Endothelial cell of umbilical vein (primary cell): ENCODE results near the gene STC2. TPM values are rescaled to one million over a fixed set of nuclear protein-coding genes. Genes with fewer than 3 reads are reported as not detected.
"Not testable (repeated sequence)": the region's sequence is repeated elsewhere in the genome, so short reads cannot be mapped to it uniquely, and the experiment has no call there.

Source experiments
- BruUV-seq: library from RNA; stranded (reverse); fragments of 400-500 nt; replicated peaks from 2 replicates; lab custom pipeline; 2021; lab: Mats Ljungman, UMichigan
- CTCF ChIA-PET: fragments of 300-600, 350-600 bp; sonication (Branson Sonifier 250); formaldehyde crosslinking; loops from one replicate; lab custom pipeline; 2021; ENCODE audit warnings: antibody characterized with exemption, inconsistent platforms; lab: Charles Lee
- POLR2A ChIA-PET: fragments of 300-600, 350-600 bp; sonication (Branson Sonifier 250); formaldehyde crosslinking; loops from one replicate; lab custom pipeline; 2021; ENCODE audit warnings: antibody characterized with exemption, inconsistent platforms; lab: Charles Lee
- DNase-seq: peaks from one replicate; pipeline ENCODE4 v3.0.0-alpha.2; 2011; ENCODE audit warnings: low read depth, low spot score
- FAIRE-seq: peaks from 2 replicates; lab custom pipeline; 2011; peaks lifted over from hg19 to GRCh38; lab: Jason Lieb, UNC
- H2AFZ ChIP-seq: 2 replicates; pipeline ENCODE4 v1.6.0; 2012; ENCODE audit warnings: low read depth, low read length, control low read depth, inconsistent platforms
- H3K27ac ChIP-seq: 2 replicates; pipeline ENCODE4 v1.5.1; 2011; ENCODE audit warnings: low read depth, mild to moderate bottlenecking, control low read depth, low read length, moderate library complexity; ENCODE audit not compliant: insufficient read depth
- H3K27me3 ChIP-seq, 2 experiments: 2 replicates each; pipeline versions ENCODE4 v1.6.0 to v1.6.1; 2011; ENCODE audit warnings: low read length in 2 of 2, mixed read lengths in 1 of 2; ENCODE audit not compliant: control insufficient read depth in 2 of 2, insufficient read depth in 2 of 2
- H3K36me3 ChIP-seq, 2 experiments: 2 replicates in 1 of 2; 3 replicates in 1 of 2; pipeline ENCODE4 v1.5.1; 2011; ENCODE audit warnings: low read length in 2 of 2, mild to moderate bottlenecking in 1 of 2, moderate library complexity in 1 of 2; ENCODE audit not compliant: control insufficient read depth in 2 of 2, insufficient read depth in 2 of 2; ENCODE audit errors: extremely low read depth in 1 of 2
- H3K4me1 ChIP-seq: 3 replicates; pipeline ENCODE4 v1.5.1; 2011; ENCODE audit warnings: mild to moderate bottlenecking, low read length; ENCODE audit not compliant: control insufficient read depth, insufficient read depth; ENCODE audit errors: extremely low read depth
- H3K4me2 ChIP-seq: 2 replicates; pipeline ENCODE4 v1.6.1; 2011; ENCODE audit warnings: low read length, control low read depth, mixed read lengths; ENCODE audit not compliant: insufficient read depth
- H3K4me3 ChIP-seq, 3 experiments: fragments of 200-600 bp in 1 of 3; sonication (generic), shearing (Covaris generic) in 1 of 3; replicated peaks in 1 of 3; 2 replicates each; pipeline ENCODE4 v1.5.1; 2011 to 2016; ENCODE audit warnings: control low read depth in 3 of 3, low read length in 3 of 3, mild to moderate bottlenecking in 2 of 3, inconsistent platforms in 1 of 3, low read depth in 1 of 3, moderate library complexity in 1 of 3; ENCODE audit not compliant: insufficient read depth in 1 of 3
- H3K79me2 ChIP-seq: 2 replicates; pipeline ENCODE4 v1.6.0; 2012; ENCODE audit warnings: low read length, inconsistent platforms; ENCODE audit not compliant: control insufficient read depth, insufficient read depth
- H3K9ac ChIP-seq: replicated peaks from 2 replicates; pipeline ENCODE3; 2011; ENCODE audit warnings: low read length, control low read depth; ENCODE audit not compliant: insufficient read depth; ENCODE audit errors: extremely low read depth
- H3K9me1 ChIP-seq: replicated peaks from 3 replicates; pipeline ENCODE4 v1.6.0; 2011; ENCODE audit warnings: mild to moderate bottlenecking, low read length; ENCODE audit not compliant: control insufficient read depth, insufficient read depth; ENCODE audit errors: extremely low read depth
- H3K9me3 ChIP-seq: replicated peaks from 2 replicates; pipeline ENCODE4 v1.5.1; 2012; ENCODE audit warnings: low read length, inconsistent platforms; ENCODE audit not compliant: control insufficient read depth, insufficient read depth
- H4K20me1 ChIP-seq: replicated peaks from 2 replicates; pipeline ENCODE3; 2011; ENCODE audit warnings: mild to moderate bottlenecking, low read length; ENCODE audit not compliant: control insufficient read depth, insufficient read depth; ENCODE audit errors: extremely low read depth
- EZH2 ChIP-seq: IDR thresholded peaks from 2 replicates; pipeline ENCODE4 v1.6.1; 2012; ENCODE audit warnings: borderline replicate concordance, low read depth, mild to moderate bottlenecking, moderate library complexity, low read length, inconsistent platforms; ENCODE audit not compliant: severe bottlenecking
- FOS ChIP-seq: IDR thresholded peaks from 2 replicates; pipeline ENCODE4 v1.6.1; 2011; ENCODE audit warnings: mild to moderate bottlenecking, low read length, moderate library complexity, borderline replicate concordance; ENCODE audit not compliant: insufficient read depth
- GATA2 ChIP-seq: IDR thresholded peaks from 2 replicates; pipeline ENCODE4 v1.7.0; 2011; ENCODE audit warnings: low read depth, mild to moderate bottlenecking, moderate library complexity, mixed read lengths, low read length; ENCODE audit not compliant: insufficient read length, insufficient read depth
- JUN ChIP-seq: IDR thresholded peaks from 2 replicates; pipeline ENCODE4 v1.6.1; 2011; ENCODE audit warnings: borderline replicate concordance, low read depth; ENCODE audit not compliant: insufficient read length, insufficient read depth
- MYC ChIP-seq: IDR thresholded peaks from one replicate; pipeline ENCODE4 v1.6.1; 2011; ENCODE audit warnings: mild to moderate bottlenecking, low read depth, low read length
- POLR2A ChIP-seq: IDR thresholded peaks from 2 replicates; pipeline ENCODE4 v1.6.1; 2012; ENCODE audit warnings: low read depth, mild to moderate bottlenecking, control low read depth, low read length
- POLR2AphosphoS5 ChIP-seq: IDR thresholded peaks from 2 replicates; pipeline ENCODE4 v1.6.1; 2012; ENCODE audit warnings: low read depth, mild to moderate bottlenecking, control low read depth, low read length, moderate library complexity; ENCODE audit not compliant: insufficient read depth
- dilution Hi-C: fragments of 300-500 bp; cut with MboI; formaldehyde crosslinking; loops from one replicate; pipeline ENCODE4 v1.15.0; 2019; ENCODE audit warnings: low sequenced_read_pairs; ENCODE audit not compliant: extremely low pct_ligation_motif_present
- intact Hi-C: fragments of 100-400 bp; cut with micrococcal nuclease; formaldehyde crosslinking; loops from one replicate; pipeline ENCODE4 v1.10.0; 2022
- polyA plus RNA-seq, 4 experiments: library from polyadenylated mRNA; depleted of rRNA in 3 of 4; stranded (reverse) in 3 of 4; unstranded in 1 of 4; fragments of >200 nt; gene quantifications; 2 replicates each; pipeline versions ENCODE4 v1.2.1 to v1.2.3, GENCODE V29; 2011 to 2012; ENCODE audit warnings: missing spikeins in 1 of 4
- total RNA-seq: library from RNA; stranded (reverse); gene quantifications from 2 replicates; pipeline ENCODE4 v1.2.3, GENCODE V29; 2021
- TF ChIP-seq, protein P1 (sequence below), 2 donors: IDR thresholded peaks; 1 replicate in 1 of 2; 2 replicates in 1 of 2; pipeline ENCODE4 v1.5.1; 2011; ENCODE audit warnings: low read length in 2 of 2, mild to moderate bottlenecking in 2 of 2, moderate library complexity in 2 of 2, control low read depth in 1 of 2, inconsistent platforms in 1 of 2, low read depth in 1 of 2; ENCODE audit not compliant: insufficient read depth in 1 of 2; ENCODE audit errors: extremely low read depth in 1 of 2
- TF ChIP-seq, protein P2 (sequence below): IDR thresholded peaks from 2 replicates; pipeline ENCODE4 v1.6.1; 2011; ENCODE audit not compliant: insufficient read depth, insufficient read length

The STC2 gene
- total and polyA plus RNA-seq, 2 donors (not counting 3 experiments of a cell fraction or from before 2014, with no cell fraction given), result 19.0 to 26.9 TPM

DNA sequence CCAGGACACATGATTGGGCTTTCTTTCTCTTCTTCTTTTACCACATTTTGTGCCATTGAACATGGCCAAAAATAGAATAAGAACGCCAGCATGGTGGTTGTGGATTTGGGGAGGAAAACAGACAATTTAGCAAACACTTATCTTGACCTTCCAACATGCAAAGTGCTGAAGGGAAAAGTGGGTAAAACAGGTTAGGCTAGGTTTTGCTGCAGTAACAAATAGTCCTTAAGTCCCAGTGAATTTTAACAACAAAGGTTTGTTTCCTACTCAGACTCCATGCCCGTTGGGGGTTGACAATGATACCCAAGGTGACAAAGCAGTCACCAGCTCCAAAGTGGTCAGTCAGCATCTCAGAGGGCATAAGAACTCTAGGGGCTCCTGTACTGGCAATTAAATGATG lies 43.2 kb upstream of the STC2 start:
- ChIA-PET POLR2A (no interaction called here), CTCF (no interaction called here)
- H3K36me3 ChIP-seq, result no peaks in the 10 kb centered on the region
- no peaks in the 10 kb centered on the region for H3K4me1 ChIP-seq
- no TSS peak for BruUV-seq
- H3K4me2 ChIP-seq, result no peak overlapping the region
- H2AFZ ChIP-seq, result no peak overlapping the region
- dilution Hi-C loops (no loop called here), intact Hi-C loops (no loop called here)
- FAIRE-seq (no peak), DNase-seq (no peak)
- H3K9me1 ChIP-seq, result no peaks in the 10 kb centered on the region
- no peaks in the 10 kb centered on the region for H3K79me2 ChIP-seq
- no peak overlapping the region for H3K27ac ChIP-seq
- TF ChIP-seq EZH2 (no peak), GATA2 (no peak), FOS (no peak), MYC (no peak), JUN (no peak), POLR2AphosphoS5 (no peak), POLR2A (no peak)
- TF ChIP-seq, protein P1, sequence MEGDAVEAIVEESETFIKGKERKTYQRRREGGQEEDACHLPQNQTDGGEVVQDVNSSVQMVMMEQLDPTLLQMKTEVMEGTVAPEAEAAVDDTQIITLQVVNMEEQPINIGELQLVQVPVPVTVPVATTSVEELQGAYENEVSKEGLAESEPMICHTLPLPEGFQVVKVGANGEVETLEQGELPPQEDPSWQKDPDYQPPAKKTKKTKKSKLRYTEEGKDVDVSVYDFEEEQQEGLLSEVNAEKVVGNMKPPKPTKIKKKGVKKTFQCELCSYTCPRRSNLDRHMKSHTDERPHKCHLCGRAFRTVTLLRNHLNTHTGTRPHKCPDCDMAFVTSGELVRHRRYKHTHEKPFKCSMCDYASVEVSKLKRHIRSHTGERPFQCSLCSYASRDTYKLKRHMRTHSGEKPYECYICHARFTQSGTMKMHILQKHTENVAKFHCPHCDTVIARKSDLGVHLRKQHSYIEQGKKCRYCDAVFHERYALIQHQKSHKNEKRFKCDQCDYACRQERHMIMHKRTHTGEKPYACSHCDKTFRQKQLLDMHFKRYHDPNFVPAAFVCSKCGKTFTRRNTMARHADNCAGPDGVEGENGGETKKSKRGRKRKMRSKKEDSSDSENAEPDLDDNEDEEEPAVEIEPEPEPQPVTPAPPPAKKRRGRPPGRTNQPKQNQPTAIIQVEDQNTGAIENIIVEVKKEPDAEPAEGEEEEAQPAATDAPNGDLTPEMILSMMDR (IDR thresholded peaks at IDR 0.05; ENCODE audit: extremely low read depth in 1 of 2, insufficient read depth in 1 of 2, low read depth in 1 of 2, low read length in 2 of 2), result no peak
- TF ChIP-seq, protein P2, sequence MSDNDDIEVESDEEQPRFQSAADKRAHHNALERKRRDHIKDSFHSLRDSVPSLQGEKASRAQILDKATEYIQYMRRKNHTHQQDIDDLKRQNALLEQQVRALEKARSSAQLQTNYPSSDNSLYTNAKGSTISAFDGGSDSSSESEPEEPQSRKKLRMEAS, result no peak
- H3K9ac ChIP-seq, result no peak overlapping the region
- H3K9me3 ChIP-seq, result no peaks in the 10 kb centered on the region
- no peaks in the 10 kb centered on the region for H3K27me3 ChIP-seq
- H3K4me3 ChIP-seq, result no peak overlapping the region
- H4K20me1 ChIP-seq, result no peaks in the 10 kb centered on the region

DNA sequence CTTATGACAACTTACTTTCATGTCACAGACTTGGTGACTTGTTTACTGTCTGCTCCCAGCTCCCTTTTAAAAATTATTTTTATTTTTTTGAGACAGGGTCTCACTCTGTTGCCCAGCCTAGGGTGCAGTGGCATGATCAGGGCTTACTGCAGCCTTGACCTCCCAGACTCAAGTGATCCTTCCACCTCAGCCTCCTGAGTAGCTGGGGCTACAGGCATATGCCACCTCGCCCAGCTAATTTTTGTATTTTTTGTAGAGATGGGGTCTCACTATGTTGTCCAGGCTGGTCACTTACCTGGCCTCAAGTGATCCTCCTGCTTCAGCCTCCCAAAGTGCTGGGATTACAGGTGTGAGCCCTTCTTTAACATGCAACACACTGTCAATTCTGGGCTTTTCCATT lies 35.2 kb upstream of the STC2 start:
- dilution Hi-C loops, H3K9me3 ChIP-seq, POLR2A ChIA-PET, BruUV-seq, DNase-seq, H2AFZ ChIP-seq, H3K4me2 ChIP-seq, H3K36me3 ChIP-seq, H3K4me1 ChIP-seq, H3K4me3 ChIP-seq, intact Hi-C loops, H3K9ac ChIP-seq, H3K79me2 ChIP-seq, H3K27ac ChIP-seq, H3K27me3 ChIP-seq, FAIRE-seq, H4K20me1 ChIP-seq, H3K9me1 ChIP-seq: not testable (repeated sequence)
- CTCF ChIA-PET, result interaction anchor here (1.6 kb wide), 1 partner anchor 209 kb away, joined by 3 read pairs; no protein-coding TSS in a partner anchor
